NK-92 (cell line): Measurements from ENCODE around the gene KRT12.

ENCODE experiments used
- DNase-seq: peaks from one replicate; lab custom pipeline; 2025; ENCODE audit not compliant: unreplicated experiment; lab: John Stamatoyannopoulos, UW

Gene KRT12

GRCh38 chr17:40866838-40867237 lies at the start of gene KRT12:
Gene KRT12, minus strand, starts transcription at chr17:40867223. Its CDS starts 37 bp downstream, at chr17:40867186.
- DNase-seq = no peak

GRCh38 chr17:40916366-40916765 lies 49.3 kb upstream of the KRT12 start:
- DNase-seq = no peak

- no peak for DNase-seq
Observed at GRCh38 chr17:40915721-40916256, 48.8 kb upstream of the KRT12 start.

GRCh38 chr17:40915199-40915661 lies 48.2 kb upstream of the KRT12 start:
- no peak for DNase-seq

- no peak for DNase-seq
Observed at GRCh38 chr17:40914075-40914855, 47.2 kb upstream of the KRT12 start.

GRCh38 chr17:40912486-40913210 lies 45.6 kb upstream of the KRT12 start:
- DNase-seq = no peak

- no peak for DNase-seq
Observed at GRCh38 chr17:40910441-40910841, 43.4 kb upstream of the KRT12 start.

- no peak for DNase-seq
Observed at GRCh38 chr17:40909755-40910154, 42.7 kb upstream of the KRT12 start.

GRCh38 chr17:40909351-40909750 lies 42.3 kb upstream of the KRT12 start:
- no peak for DNase-seq

- no peak for DNase-seq
Observed at GRCh38 chr17:40906613-40907012, 39.6 kb upstream of the KRT12 start.

- no peak for DNase-seq
Observed at GRCh38 chr17:40905370-40905769, 38.3 kb upstream of the KRT12 start.

- no peak for DNase-seq
Observed at GRCh38 chr17:40903129-40903847, 36.3 kb upstream of the KRT12 start.

- no peak for DNase-seq
Observed at GRCh38 chr17:40902498-40902897, 35.5 kb upstream of the KRT12 start.

GRCh38 chr17:40901981-40902474 lies 35.0 kb upstream of the KRT12 start:
- no peak for DNase-seq

- no peak for DNase-seq
Observed at GRCh38 chr17:40900809-40901356, 33.9 kb upstream of the KRT12 start.

GRCh38 chr17:40896916-40897455 lies 30.0 kb upstream of the KRT12 start:
- DNase-seq = no peak

GRCh38 chr17:40895106-40895730 lies 28.2 kb upstream of the KRT12 start:
- DNase-seq = no peak

GRCh38 chr17:40888196-40888720 lies 21.2 kb upstream of the KRT12 start:
- DNase-seq = no peak

- DNase-seq = no peak
Observed at GRCh38 chr17:40886090-40886489, 19.1 kb upstream of the KRT12 start.
